ENCODE results near the gene PGPEP1. TPM values are rescaled to one million over a fixed set of nuclear protein-coding genes. Genes with fewer than 3 reads are reported as not detected.

The PGPEP1 gene
- total RNA-seq, 4 donors from 2014 or later: 21.2 to 67.9 (median 38.1) TPM

- Histone ChIP-seq H3K9me3 (no peaks in the 10 kb centered on the region), H3K4me1 (peaks cover 5 to 37% of the 10 kb centered on the region in 2 donors), H3K36me3 (no peaks in the 10 kb centered on the region), H3K4me3 (peak overlapping the region; percentile 34 to 47), H3K27ac (peak overlapping the region; percentile 100), H3K27me3 (no peaks in the 10 kb centered on the region)
- intact Hi-C loops (cut with DNase I; ENCODE audit: low total_unique reads): no loop called here
- TF ChIP-seq, protein P1, sequence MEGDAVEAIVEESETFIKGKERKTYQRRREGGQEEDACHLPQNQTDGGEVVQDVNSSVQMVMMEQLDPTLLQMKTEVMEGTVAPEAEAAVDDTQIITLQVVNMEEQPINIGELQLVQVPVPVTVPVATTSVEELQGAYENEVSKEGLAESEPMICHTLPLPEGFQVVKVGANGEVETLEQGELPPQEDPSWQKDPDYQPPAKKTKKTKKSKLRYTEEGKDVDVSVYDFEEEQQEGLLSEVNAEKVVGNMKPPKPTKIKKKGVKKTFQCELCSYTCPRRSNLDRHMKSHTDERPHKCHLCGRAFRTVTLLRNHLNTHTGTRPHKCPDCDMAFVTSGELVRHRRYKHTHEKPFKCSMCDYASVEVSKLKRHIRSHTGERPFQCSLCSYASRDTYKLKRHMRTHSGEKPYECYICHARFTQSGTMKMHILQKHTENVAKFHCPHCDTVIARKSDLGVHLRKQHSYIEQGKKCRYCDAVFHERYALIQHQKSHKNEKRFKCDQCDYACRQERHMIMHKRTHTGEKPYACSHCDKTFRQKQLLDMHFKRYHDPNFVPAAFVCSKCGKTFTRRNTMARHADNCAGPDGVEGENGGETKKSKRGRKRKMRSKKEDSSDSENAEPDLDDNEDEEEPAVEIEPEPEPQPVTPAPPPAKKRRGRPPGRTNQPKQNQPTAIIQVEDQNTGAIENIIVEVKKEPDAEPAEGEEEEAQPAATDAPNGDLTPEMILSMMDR (IDR thresholded peaks at IDR 0.05): no peak
- no peak for TF ChIP-seq POLR2A (IDR thresholded peaks at IDR 0.05)
- DNase-seq: no peak
Observed at GRCh38 chr19:18304208-18304457, 36.3 kb upstream of the PGPEP1 start.

DNA sequence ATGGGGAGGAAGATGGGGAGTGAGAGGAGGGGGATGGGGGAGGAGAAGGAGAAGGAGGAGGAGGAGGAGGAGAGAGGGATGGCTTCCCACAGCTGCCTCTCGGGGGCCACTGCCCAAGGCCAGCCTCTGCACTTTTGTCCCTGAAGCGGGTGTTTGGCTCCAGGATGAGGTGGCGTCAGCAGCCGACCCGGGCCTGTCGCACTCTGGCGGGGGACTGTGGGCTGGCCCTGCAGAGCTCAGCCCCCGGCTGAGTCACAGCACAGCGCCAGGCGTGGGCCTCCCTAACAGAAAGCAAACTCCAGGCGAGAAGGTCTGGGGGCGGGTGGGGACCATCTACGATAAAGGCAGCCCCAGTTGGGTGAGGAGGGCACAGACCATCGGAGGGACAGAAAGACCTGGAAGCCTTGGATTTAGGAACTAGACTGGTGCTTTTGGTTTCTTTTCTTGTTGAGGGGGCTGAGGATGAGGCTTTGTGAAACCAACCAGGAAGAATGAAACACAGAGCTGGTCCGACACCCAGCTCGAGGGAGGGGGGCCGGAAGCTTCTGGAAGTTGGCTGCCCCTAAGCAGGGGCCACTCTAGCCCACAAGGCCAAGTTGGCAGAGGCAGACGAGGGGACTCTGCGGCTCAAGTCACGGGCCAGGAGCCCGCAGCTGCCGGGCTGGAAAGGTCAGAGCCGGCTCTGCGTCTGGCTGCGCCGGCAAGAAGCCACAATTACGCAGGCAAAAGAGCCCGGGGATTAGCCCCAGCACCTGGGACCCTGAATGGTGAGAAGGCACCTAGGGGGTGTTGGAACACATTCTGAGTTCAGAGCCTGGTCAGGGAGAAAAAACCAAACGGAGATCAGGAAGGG, 35.7 kb upstream of the PGPEP1 start:
- no peaks in the 10 kb centered on the region for H3K27me3 ChIP-seq
- peak overlapping the region; percentile 34 to 47 for H3K4me3 ChIP-seq
- H3K9me3 ChIP-seq: no peaks in the 10 kb centered on the region
- peaks cover 5 to 37% of the 10 kb centered on the region in 2 donors for H3K4me1 ChIP-seq
- no peaks in the 10 kb centered on the region for H3K36me3 ChIP-seq
- intact Hi-C loops (cut with DNase I; ENCODE audit: low total_unique reads): no loop called here
- DNase-seq: peak; percentile 87 to 88
- TF ChIP-seq, protein P1 (IDR thresholded peaks at IDR 0.05): peak in 1 of 4 experiments; percentile 20
- TF ChIP-seq POLR2A (IDR thresholded peaks at IDR 0.05): peak; percentile 74 to 88
- peak overlapping the region; percentile 100 for H3K27ac ChIP-seq

- H3K9me3 ChIP-seq: no peaks in the 10 kb centered on the region
- no peak overlapping the region for H3K4me3 ChIP-seq
- H3K4me1 ChIP-seq: peaks cover 5 to 28% of the 10 kb centered on the region in 2 donors
- H3K36me3 ChIP-seq: no peaks in the 10 kb centered on the region
- intact Hi-C loops (cut with DNase I; ENCODE audit: low total_unique reads): no loop called here
- no peak for TF ChIP-seq POLR2A (IDR thresholded peaks at IDR 0.05)
- TF ChIP-seq, protein P1 (IDR thresholded peaks at IDR 0.05): no peak
- H3K27ac ChIP-seq: peak overlapping the region; percentile 100
- no peak for DNase-seq
- no peaks in the 10 kb centered on the region for H3K27me3 ChIP-seq
Observed at GRCh38 chr19:18306209-18306887, 34.0 kb upstream of the PGPEP1 start.

DNA sequence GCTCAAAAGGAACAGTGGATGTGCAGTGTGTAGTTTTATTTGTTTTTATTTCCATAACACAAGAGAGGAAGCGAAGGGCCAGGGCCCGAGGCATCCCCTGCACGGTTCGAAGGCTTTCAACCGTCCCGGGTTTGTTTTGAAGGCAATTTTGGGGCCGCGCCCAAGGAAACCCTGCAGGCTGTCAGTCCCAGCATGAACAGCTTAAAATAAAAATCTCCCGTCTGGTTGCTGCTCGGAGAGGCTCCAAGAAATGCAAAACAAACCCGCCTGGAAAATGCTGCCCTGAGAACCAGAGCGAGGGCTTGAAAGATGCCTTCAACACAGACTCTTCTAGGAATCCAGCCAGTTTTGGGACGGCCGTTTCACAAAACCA, 33.5 kb upstream of the PGPEP1 start:
- TF ChIP-seq, protein P1 (IDR thresholded peaks at IDR 0.05): no peak
- no peak for TF ChIP-seq POLR2A (IDR thresholded peaks at IDR 0.05)
- peak in 1 of 2 donors; percentile 62 for DNase-seq
- no peaks in the 10 kb centered on the region for H3K9me3 ChIP-seq
- H3K4me3 ChIP-seq: no peak overlapping the region
- peak overlapping the region; percentile 100 for H3K27ac ChIP-seq
- H3K36me3 ChIP-seq: no peaks in the 10 kb centered on the region
- no peaks in the 10 kb centered on the region for H3K27me3 ChIP-seq
- intact Hi-C loops (cut with DNase I; ENCODE audit: low total_unique reads): no loop called here
- H3K4me1 ChIP-seq: peaks cover 5 to 24% of the 10 kb centered on the region in 2 donors

GRCh38 chr19:18307271-18307681, 33.1 kb upstream of the PGPEP1 start:
- Histone ChIP-seq H3K9me3 (no peaks in the 10 kb centered on the region), H3K4me1 (peaks cover 5 to 23% of the 10 kb centered on the region in 2 donors), H3K27me3 (no peaks in the 10 kb centered on the region), H3K4me3 (no peak overlapping the region), H3K36me3 (no peaks in the 10 kb centered on the region), H3K27ac (peak overlapping the region; percentile 100)
- intact Hi-C loops (cut with DNase I; ENCODE audit: low total_unique reads): no loop called here
- TF ChIP-seq, protein P1 (IDR thresholded peaks at IDR 0.05): peak in 1 of 4 experiments; percentile 12
- TF ChIP-seq POLR2A (IDR thresholded peaks at IDR 0.05): no peak
- no peak for DNase-seq
